NOMO-1 treated with DMSO at 0.1 percent for 48 hours (cell line): ENCODE results near the gene RPS4Y1.

Source experiments
- DNase-seq: peaks from one replicate; lab custom pipeline; 2025; ENCODE audit not compliant: unreplicated experiment; lab: John Stamatoyannopoulos, UW

Gene RPS4Y1

DNA sequence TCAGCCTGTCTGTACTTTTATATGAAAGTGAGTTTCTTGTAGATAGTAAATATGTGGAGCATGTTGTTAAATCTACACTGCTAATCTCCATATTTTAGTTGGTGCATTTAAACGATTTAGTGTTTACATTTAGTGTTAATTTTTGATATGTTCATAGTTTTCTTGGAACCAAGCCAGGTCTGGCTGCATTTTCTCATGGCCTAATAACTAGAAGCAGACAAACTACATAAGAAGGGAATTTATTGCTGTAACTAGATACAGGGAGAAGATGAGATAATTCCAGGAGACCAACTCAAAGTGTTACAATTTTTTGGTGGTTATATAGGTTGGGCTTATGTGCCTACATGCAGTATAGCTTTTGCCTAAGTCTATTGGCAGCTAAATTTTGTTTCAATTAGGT lies 32.8 kb downstream of the RPS4Y1 start:
- no peak for DNase-seq

DNA sequence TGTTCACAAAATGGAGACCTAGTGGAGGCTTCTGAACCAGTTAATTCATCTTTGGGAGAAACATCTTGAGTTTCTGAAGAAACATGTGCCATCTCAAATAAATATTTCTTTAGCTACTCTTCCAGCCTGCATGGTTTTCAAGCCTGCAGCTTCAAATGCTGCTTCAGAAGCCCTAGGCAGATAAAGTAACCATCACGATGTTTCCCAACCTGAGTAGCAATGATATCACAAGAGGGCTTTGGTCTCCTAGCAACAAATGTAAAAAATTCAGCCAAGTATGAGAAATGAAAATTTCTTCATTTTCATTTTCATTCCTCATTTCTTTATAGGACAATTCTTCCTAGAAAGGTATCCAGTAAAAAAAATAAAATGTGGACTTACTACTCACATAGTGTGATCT lies 42.2 kb downstream of the RPS4Y1 start:
- DNase-seq = no peak

DNA sequence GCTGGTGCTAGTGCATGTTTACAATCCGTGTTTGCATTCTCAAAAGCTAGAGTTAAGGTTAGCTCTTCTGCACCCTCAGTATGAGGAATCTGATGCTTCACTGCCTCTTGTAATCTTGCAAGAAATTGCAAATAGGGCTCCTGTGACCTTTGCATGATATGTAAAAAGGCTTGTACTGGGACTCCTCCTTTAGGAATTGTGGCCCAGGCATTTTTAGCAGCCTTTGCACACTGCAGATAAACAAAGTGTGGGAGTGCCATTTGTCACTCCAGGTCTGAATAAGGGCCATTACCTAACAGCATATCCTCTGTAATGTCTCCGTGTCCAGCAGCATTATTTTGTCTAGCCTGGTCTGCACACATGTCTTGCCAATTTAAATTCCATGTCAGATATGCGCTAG lies 44.5 kb downstream of the RPS4Y1 start:
- no peak for DNase-seq

DNA sequence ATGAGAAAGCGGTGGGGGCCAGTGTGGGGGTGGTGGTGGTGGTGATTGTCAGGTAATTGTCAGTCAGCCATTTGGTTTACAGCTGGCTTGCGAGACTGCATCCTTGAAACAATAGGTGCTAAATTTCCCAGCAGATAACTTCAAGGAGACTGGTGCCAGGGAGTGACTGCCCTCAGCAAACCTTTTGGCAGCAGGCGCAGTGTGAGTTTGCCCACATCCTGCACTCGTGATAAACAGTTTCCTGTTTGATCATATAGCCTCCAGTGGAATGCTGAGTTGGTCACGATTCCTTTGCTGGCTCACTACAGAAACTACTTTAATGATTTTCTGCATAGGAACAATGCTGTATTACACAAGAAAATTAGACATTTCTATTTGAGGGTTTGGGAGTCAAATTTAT lies 46.0 kb downstream of the RPS4Y1 start:
- DNase-seq = no peak

DNA sequence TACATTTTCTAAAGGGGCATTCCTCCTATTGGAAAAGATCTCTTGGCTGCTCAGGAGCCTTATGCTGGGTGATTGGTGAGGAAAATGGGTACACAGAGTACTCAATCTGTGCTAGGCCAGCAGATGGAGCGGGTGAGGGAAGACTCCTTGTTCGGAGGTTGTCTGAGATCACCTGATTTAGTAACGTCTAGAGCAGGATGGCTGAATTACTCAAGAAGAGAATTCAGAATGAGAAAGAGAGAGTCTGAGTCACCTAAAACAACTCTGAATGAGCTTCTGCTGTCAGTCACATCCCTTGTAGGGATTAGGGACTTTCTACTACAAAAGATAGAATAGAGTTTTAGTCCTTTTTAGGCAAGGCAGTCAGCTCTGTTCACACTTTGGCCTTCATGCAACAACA lies 46.6 kb downstream of the RPS4Y1 start:
- DNase-seq = no peak

DNA sequence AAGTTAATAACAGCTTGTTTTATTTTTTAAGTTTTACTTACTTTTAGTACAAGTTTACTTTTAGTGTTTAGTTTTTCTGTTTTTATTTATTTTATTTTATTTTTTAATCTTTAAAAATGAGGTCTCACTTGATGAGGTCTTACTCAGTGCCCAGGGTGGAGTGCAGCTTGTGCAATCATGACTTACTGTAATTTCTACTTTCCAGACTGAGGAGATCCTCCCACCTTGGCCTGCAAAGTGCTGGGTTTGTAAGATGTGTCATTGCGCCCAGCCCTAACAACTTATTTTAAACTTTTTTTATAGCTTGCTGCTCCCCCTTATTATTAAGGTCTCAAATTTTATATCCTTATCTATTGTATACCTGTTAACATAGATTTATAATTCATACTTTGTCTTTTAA lies 52.1 kb downstream of the RPS4Y1 start:
- no peak for DNase-seq

DNA sequence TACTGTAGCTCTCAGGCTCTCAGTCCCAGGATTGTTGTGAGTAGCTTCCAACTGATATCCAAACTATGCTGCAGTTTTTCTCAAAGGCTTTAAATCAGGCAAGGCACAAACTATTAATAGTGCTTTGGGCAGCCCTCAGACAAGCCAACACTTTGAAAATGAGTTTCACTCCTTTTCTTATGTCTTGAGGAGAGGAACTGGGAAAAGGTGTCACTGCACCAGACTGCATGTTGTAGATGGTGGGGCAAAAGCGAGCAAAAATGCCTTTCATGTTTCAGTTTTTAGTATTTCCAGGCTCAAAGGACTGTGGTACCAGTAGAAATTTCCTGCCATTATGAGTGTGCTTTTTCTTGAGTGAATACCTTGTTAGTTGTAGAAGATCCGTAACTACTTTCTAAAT lies 54.6 kb downstream of the RPS4Y1 start:
- no peak for DNase-seq

DNA sequence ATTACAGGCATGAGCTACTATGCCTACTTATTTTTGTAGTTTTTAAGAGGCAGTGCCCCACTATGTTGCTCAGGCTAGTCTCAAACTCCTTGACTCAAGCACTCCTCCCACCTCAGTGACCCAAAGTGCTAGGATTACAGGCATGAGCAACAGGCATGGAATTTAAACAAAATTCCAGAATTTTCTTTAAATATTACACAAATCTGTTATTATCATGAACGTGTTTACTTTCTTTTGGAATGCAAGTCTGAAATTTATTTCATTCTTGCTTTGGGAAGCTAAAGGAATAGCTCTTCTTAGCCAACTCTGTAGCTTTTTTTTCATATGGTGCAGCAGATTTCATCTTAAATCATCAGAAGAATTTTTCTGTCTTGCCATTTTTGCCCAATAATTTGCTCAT lies 66.0 kb downstream of the RPS4Y1 start:
- no peak for DNase-seq

DNA sequence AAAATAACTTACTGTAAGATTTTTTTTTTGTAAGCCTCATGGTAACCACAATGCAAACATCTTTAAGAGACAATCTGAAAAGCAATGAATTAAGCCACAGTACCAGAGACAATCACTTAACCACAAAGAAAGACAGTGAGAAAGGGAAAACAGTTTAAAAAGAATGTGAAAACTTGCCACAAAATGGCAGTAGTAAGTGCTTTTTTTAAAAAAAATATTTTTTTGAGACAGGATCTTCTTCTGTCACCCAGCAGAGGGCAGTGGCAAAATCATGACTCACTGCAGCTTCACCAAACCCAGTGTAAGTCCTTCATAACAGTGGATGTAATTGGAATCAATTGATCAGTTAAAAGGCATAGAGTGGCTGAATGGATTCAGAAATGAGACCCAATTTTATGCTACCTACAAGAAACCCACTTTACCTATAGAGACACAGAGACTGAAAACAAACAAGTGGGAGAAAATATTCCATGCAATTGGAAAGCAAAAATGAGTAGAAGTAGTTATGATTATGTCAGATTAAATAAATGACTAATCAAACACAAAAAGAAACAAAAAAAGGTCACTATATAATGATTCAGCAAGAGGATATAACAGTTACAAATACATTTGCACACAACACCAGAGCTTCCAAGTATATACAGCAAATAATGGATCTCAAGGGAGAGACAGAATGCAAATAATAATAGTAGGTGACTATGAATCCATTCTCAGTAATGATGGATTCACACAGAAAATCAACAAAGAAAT lies 71.8 kb downstream of the RPS4Y1 start:
- DNase-seq = no peak
